GM19328 (cell line): Measurements from ENCODE around the gene OLFM1.

Experiments
- ATAC-seq: cut with Tn5 transposase; IDR thresholded peaks from one replicate; pipeline ENCODE4 v1.9.1; 2021; ENCODE audit warnings: mild to moderate bottlenecking, moderate library complexity; ENCODE audit not compliant: unreplicated experiment

Gene OLFM1

DNA sequence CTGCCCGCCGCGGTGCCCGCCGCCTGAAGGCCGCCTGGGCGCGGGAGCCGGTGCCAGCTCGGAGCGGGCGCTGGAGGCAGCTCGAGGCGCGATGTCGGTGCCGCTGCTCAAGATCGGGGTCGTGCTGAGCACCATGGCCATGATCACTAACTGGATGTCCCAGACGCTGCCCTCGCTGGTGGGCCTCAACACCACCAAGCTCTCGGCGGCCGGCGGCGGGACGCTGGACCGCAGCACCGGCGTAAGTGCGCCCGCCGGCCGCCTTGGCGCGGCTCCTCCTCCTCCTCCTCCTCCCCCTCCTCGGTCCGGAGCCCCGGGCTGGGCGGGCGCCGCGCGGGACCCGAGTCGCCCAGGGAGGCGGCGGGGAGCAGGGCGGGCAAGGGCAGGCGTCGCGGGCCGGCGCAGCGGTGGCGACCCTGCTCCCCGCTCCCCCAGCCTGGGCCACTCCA, 455 bp downstream of the OLFM1 start:
- no peak for ATAC-seq

DNA sequence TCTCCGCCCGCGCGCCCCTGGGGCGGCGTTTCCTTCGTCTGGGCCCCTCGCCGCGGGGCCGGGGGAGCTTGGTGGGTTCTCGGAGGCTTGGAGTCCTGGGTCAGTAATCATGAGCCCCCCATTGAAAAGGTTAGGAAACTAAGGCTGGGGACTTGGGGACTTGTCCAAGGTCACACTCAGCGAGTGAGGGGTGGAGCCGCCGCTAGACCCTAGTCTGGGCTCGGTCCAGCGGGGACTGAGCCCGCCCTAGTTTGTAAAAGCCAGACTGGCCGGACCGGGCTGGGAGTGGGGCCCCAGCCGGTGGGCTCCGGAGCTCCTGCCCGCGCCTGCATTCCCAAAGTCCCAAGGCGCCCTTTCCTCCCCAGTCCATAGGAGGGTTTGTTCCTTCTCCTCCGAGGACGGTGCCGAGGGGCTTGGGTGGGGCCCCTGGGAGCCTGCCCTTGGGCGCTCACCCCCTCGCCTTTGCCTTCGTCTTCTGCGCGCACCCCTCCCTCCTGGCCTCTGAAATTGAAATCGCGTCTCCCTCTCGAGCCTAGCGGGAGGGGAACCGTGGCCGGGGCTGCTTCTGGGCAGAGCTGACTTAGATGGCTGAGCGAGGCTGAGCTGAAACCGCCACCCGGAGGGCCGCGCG, 995 bp downstream of the OLFM1 start:
- no peak for ATAC-seq

GRCh38 chr9:135088979-135089847, 1.7 kb downstream of the OLFM1 start:
- ATAC-seq: no peak

DNA sequence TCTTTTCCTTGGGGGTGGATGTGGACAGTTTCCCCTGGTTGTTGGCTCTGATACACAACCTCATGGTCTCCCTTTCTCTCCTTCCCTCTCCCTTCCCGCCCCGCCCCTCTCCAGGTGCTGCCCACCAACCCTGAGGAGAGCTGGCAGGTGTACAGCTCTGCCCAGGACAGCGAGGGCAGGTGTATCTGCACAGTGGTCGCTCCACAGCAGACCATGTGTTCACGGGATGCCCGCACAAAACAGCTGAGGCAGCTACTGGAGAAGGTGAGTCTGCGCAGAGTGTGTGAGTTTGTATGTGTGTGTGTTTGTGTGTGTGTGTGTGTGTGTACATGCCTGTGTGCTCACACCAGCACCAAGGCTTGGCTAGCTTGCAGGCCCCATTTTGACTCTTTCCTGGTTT, 2.6 kb downstream of the OLFM1 start:
- no peak for ATAC-seq

GRCh38 chr9:135090547-135090946, 3.1 kb downstream of the OLFM1 start:
- ATAC-seq: no peak

DNA sequence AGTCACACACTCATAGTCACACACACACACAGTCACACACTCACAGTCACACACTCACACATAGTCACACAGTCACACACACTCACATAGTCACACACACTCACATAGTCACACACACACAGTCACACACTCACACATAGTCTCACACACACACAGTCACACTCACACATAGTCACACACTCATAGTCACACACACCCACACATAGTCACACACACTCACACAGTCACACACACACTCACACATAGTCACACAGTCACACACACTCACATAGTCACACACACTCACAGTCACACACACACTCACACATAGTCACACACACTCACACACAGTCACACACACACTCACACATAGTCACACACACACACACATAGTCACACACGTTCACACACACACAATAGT, 4.1 kb downstream of the OLFM1 start:
- ATAC-seq: no peak

DNA sequence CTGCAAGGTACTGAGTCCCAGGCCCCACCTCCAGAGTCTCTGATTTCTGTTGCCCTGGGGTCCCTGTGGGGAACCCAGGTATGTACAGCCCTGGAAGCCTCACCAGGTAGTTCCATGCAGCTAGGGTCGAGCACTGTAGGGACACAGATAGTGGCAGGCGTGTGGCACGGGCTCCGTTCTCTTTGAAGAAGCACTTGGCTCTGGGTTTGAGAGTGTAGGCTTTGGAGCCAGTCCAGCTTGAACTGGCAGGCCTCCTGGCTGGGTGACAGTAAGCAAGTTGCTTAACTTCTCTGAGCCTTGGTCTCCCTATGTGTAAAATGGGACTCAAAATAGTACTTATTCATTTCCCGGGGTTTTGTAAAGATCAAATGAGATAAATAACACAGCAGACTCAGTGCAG, 5.6 kb downstream of the OLFM1 start:
- ATAC-seq: no peak

DNA sequence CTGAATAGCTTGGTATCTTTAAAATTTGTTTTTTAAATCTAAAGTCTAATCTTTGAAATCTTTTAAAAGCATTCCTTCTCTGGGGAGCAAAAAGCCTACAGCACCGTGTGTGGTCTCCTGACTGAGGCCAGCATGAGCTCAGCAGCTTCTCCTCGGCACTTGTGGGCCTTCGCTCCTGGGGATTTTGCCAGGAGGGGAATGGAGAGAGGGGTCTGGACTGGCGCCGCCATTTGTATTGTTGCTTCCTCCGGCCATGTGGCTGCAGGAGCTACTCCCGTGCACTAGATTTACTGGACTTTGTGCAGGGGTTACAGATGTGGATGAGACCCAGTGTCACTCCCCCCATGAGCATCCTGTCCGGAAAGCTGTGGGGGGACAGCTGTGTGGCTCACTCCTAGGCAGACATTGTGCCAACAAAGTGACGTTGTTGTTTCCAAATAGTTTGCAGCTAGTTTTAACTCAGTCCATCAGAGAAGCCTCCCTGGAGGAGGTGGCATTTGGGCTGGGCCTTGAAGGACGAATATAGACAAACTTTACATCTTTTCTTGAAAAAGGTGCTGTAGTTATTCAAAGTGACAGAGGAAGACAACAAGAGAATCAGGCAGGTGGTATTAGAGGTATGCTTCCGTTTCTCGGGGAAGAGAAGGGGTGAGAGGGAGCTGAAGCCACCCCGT, 6.6 kb downstream of the OLFM1 start:
- ATAC-seq: no peak

GRCh38 chr9:135095470-135096407, 8.3 kb downstream of the OLFM1 start:
- no peak for ATAC-seq

GRCh38 chr9:135096408-135096895, 9.0 kb downstream of the OLFM1 start:
- no peak for ATAC-seq

GRCh38 chr9:135098400-135099105, 11.1 kb downstream of the OLFM1 start:
- no peak for ATAC-seq

DNA sequence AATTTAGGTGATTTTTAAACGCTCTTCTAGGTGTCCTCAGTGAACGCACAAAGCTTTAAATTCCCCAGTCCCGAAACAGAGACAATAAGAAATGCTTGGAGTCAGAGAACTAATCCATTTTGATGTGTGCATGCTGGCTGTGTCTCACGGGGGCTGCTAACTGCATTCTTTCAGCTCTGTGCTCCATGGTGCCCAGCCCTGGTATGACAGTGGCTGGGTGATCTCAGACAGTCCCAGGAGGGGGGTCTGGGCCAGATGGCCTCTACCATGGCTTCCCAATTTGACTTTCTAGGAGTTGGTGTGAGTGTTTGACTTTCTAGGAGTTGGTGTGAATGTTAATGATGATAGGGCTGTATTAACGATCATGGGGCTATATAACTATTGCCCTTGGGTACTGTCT, 12.1 kb downstream of the OLFM1 start:
- ATAC-seq: no peak

DNA sequence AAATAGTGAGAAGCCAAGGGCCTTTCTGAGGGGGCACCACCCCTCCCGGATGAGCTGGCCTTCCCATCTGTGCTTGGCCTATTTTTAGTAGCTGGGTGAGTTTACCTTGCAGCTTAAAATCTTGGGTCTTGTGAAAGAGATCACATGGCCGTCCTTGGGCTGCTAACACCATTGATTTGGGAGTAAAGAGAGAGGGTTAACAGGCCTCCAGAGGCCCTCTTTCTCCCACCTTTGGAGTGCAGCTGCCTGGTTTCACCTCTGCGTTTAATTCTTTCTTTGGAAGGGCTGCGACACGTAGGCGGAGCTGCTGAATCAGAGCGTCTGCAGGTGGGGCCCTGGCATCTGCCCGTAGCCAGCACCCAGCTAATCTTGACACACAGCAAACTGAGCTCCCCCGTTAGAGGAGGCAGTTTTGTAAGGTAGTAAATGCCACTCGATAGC, 12.8 kb downstream of the OLFM1 start:
- no peak for ATAC-seq

GRCh38 chr9:135100725-135101410, 13.4 kb downstream of the OLFM1 start:
- no peak for ATAC-seq

DNA sequence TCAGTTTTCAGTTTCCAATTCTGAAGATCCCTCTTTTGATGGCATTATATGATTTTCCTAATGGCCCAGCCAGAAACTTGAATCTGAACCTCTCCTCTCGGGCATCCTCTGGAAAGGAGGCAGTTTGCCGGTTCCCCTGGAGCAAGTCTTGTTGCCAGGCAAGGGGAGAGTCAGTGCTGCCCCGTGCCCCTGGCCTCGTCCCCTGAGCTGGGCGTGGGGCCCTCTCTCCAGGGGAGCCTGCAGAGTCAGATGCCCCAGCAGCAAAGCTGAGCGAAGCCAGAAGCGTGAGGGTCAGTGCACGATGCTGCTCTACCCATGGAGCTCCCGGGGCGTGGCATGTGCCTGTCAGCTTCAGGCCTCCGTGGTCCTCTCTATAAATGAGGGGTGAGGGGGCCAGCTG, 14.0 kb downstream of the OLFM1 start:
- no peak for ATAC-seq

- ATAC-seq: no peak
These were observed 14.5 kb downstream of the OLFM1 start for GRCh38 chr9:135101926-135102325.

DNA sequence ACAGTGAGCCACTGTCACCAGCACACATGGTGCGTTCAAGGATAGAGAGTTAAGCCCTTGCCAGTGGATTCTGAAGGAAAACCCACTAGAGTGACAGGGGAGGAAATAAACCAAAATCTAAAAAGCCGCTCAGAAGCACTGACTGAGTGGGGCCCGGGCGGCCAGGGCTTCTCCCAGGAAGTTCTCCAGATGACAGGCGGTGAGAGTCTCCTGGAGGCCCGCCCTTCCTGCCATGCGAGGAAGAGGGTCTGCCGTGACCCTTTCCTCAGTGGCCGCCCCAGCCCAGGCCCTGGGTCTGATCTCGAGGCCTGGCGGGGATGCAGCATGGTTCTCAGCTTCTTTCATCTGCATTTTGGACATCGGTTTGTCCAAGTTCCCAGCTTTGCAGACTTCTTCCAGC, 14.9 kb downstream of the OLFM1 start:
- no peak for ATAC-seq

DNA sequence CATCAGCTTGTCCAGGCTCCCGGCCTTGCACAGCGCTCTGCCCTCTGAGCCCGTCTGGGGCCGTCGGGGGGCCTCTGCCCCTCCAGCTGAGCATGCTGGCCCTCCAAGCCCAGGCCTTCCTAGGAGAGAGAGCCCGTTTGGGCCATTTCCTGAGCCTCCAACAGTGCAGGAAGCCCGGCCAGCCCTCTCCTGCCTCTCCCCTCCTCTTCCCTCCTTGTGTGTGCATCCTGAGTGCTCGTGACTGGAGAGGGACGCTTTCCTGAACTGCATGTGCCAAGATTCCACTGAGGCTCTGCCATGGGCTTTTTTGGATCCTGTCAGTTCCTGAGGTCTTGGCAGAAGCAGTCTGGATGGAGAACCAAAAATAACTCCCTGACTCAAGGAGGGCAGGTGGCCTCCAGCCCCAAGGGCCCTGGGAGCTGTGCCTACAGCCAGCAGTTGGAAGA, 15.6 kb downstream of the OLFM1 start:
- ATAC-seq: no peak

DNA sequence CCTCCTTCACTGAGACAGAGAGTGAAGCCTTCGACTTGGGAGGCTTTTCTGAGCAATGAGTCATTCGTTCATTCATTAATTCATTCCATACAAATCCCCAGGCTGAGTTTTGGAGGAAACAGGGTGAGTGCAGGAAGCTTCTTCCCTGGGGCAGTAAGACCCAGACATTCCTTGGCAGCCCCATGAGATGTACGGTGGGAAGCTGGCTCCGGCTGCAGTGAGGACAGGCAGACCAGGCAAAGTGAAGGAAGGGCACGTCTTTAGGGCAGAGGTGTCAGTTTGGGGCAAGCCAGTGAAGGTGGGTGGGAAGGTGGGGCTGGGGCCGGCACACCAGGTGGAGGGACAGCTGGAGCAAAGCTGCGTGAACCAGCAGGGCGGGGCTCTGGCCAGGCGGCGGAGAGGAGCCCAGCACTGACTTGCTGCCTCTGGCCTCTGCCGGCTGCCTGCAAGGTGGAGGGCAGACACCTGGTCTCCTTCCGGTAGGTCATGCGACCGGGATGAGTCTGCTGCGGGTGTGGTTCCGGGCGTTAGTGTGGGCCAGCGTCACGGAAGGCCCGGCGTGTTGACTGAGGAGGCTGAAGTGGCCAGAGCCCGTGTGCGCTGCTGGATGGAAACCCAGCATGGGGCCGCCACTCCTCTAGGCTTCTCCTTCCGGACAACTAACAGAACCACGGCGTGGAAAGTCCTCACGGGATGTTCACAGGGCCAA, 16.6 kb downstream of the OLFM1 start:
- no peak for ATAC-seq
